Common myeloid progenitor, CD34-positive (primary cell): ENCODE data around the gene ZNF446.

Source experiments
- CTCF ChIA-PET: fragments of 350-600 bp; sonication (Branson Sonifier 250); formaldehyde crosslinking; loops from one replicate; lab custom pipeline; 2021; ENCODE audit warnings: antibody characterized with exemption; lab: Charles Lee
- POLR2A ChIA-PET: fragments of 350-600 bp; sonication (Branson Sonifier 250); formaldehyde crosslinking; loops from one replicate; lab custom pipeline; 2021; ENCODE audit warnings: antibody characterized with exemption; lab: Charles Lee
- DNase-seq, 3 donors: peaks; one replicate each; pipeline versions ENCODE4 v3.0.0 to v3.0.0-alpha.2; 2013
- H3K27ac ChIP-seq, 2 experiments: 1 replicate in 1 of 2; 2 replicates in 1 of 2; pipeline ENCODE4 v1.7.0; 2013; ENCODE audit warnings: inconsistent platforms in 2 of 2, low read length in 2 of 2, mild to moderate bottlenecking in 2 of 2, low read depth in 1 of 2, moderate library complexity in 1 of 2; ENCODE audit not compliant: severe bottlenecking in 2 of 2, insufficient read depth in 1 of 2, poor library complexity in 1 of 2
- H3K27me3 ChIP-seq, 5 experiments: replicated peaks in 2 of 5; 1 replicate in 3 of 5; 2 replicates in 2 of 5; pipeline versions ENCODE4 v1.6.1 to v1.7.0; 2013; ENCODE audit warnings: low read length in 4 of 5, mild to moderate bottlenecking in 2 of 5, moderate library complexity in 2 of 5, inconsistent platforms in 1 of 5; ENCODE audit not compliant: insufficient read depth in 5 of 5, control insufficient read depth in 4 of 5
- H3K36me3 ChIP-seq, 4 experiments: 1 replicate in 2 of 4; 2 replicates in 2 of 4; pipeline versions ENCODE4 v1.6.1 to v1.7.0; 2013; ENCODE audit warnings: low read length in 3 of 4, control low read depth in 1 of 4, mild to moderate bottlenecking in 1 of 4; ENCODE audit not compliant: control insufficient read depth in 4 of 4, insufficient read depth in 4 of 4
- H3K4me1 ChIP-seq, 4 experiments: 1 replicate in 3 of 4; 2 replicates in 1 of 4; pipeline versions ENCODE4 v1.6.1 to v1.7.1; 2013; ENCODE audit warnings: low read length in 3 of 4, mild to moderate bottlenecking in 3 of 4, control low read depth in 1 of 4, inconsistent platforms in 1 of 4, moderate library complexity in 1 of 4; ENCODE audit not compliant: control insufficient read depth in 4 of 4, insufficient read depth in 4 of 4; ENCODE audit errors: control extremely low read depth in 1 of 4
- H3K4me3 ChIP-seq, 7 experiments: 1 replicate in 4 of 7; 2 replicates in 3 of 7; pipeline versions ENCODE4 v1.5.1 to v1.7.0; 2013; ENCODE audit warnings: mild to moderate bottlenecking in 7 of 7, low read length in 6 of 7, moderate library complexity in 6 of 7, inconsistent platforms in 2 of 7, low read depth in 2 of 7, control low read depth in 1 of 7; ENCODE audit not compliant: insufficient read depth in 4 of 7, control insufficient read depth in 1 of 7; ENCODE audit errors: extremely low read depth in 1 of 7
- H3K9me3 ChIP-seq, 5 experiments: 1 replicate in 4 of 5; 2 replicates in 1 of 5; pipeline versions ENCODE4 v1.6.1 to v1.7.1; 2013; ENCODE audit warnings: low read length in 4 of 5, mild to moderate bottlenecking in 2 of 5, inconsistent platforms in 1 of 5, low read depth in 1 of 5, moderate library complexity in 1 of 5; ENCODE audit not compliant: control insufficient read depth in 4 of 5, insufficient read depth in 2 of 5; ENCODE audit errors: control extremely low read depth in 1 of 5
- WGBS: methylation state at CpG from one replicate; pipeline ENCODE4 v1.1.5; 2013; ENCODE audit not compliant: insufficient coverage; 5-methylcytosine and 5-hydroxymethylcytosine counted together

The ZNF446 gene

DNA sequence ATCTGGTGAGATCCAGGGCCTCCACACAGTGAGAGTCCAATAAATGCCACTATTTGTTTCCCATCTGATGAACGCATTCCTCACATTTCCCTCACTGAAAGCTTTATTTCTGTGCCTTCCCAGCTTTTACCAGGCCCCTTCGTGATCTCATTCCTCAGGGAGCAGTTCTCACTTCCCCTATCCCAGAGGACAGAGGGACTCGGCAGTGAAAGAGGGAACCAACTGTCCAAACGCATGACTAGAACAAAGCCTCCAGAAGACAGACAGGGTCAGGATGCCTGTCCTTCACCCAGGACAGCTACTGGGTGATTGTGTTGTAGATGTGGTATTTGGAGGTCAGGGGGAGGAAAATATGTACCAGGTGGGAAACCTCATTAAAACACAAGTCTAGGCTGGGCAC lies 45.5 kb downstream of the ZNF446 start:
- peaks cover 0 to 9% (median 7%) of the 10 kb centered on the region in 4 experiments for H3K36me3 ChIP-seq
- no peak overlapping the region for H3K27ac ChIP-seq
- H3K4me3 ChIP-seq, result peak overlapping the region in 1 of 7 experiments; percentile 7
- ChIA-PET CTCF (interaction anchor here (0.8 to 8.8 kb wide), 8 partner anchors 12 to 56 kb away, joined by 3 to 139 read pairs (median 19); partner anchors contain the start of genes CHMP2A, TRIM28 and UBE2M), POLR2A (no interaction called here)
- H3K9me3 ChIP-seq, result no peaks in the 10 kb centered on the region
- WGBS, result 87% methylated on average over 3 of the region's 4 CpGs
- H3K4me1 ChIP-seq, result peaks cover 0 to 30% (median 28%) of the 10 kb centered on the region in 4 experiments
- no peaks in the 10 kb centered on the region for H3K27me3 ChIP-seq
- DNase-seq, result no peak

DNA sequence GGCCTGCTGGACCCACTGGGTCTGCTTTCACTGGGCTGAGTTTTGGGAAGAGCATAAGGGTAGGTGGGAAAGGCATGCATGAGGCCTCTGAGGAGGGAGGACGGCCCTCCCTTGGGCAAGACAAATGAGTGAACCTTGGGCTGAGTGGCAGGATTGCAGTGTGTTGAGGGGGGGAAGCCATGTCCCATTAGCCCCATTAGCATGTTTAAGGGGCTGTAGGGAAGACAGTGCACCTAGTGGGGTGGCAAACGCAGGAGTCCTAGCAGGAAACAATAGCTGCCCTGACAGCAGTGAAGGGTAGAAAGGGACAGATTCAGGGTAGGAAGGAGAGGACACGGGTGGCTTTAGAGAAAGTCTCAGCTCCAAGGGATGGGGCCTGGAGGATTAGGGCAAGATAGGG lies 46.6 kb downstream of the ZNF446 start:
- H3K4me1 ChIP-seq, result peaks cover 0 to 26% (median 23%) of the 10 kb centered on the region in 4 experiments
- H3K36me3 ChIP-seq, result peaks cover 0 to under 1% (median 0%) of the 10 kb centered on the region in 4 experiments
- H3K4me3 ChIP-seq, result no peak overlapping the region
- H3K9me3 ChIP-seq, result no peaks in the 10 kb centered on the region
- 100% methylated on average over 3 of the region's 3 CpGs for WGBS
- H3K27me3 ChIP-seq, result no peaks in the 10 kb centered on the region
- no peak for DNase-seq
- POLR2A ChIA-PET, result interaction anchor here (1.0 kb wide), 1 partner anchor 16 kb away, joined by 3 read pairs; no protein-coding TSS in a partner anchor
- CTCF ChIA-PET, result interaction anchor here (0.8 to 8.8 kb wide), 5 partner anchors 11 to 55 kb away, joined by 3 to 139 read pairs (median 41); partner anchors contain the start of genes CHMP2A and UBE2M
- H3K27ac ChIP-seq, result no peak overlapping the region

DNA sequence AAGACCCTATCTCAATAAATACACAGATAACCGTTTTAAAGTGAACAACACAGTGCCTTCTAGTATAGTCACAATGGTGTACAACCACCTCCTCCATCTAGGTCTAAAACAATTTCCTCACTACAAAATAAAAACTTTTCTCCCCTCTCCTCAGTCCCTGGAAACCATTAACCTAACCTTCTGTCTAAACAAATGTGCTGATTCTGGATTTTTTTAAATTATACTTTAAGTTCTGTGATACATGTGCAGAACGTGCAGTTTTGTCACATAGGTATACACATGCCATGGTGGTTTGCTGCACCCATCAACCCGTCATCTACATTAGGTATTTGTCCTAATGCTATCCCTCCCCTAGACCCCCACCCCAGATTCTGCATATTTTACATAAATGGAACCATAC lies 53.3 kb downstream of the ZNF446 start:
- ChIA-PET POLR2A (no interaction called here), CTCF (interaction anchor here (1.3 kb wide), 1 partner anchor 9 kb away, joined by 4 read pairs; the partner anchor contains the start of gene ZBTB45)
- DNase-seq, result no peak
- H3K27ac ChIP-seq, result no peak overlapping the region
- H3K27me3 ChIP-seq, result peaks cover 0 to 2% (median 0%) of the 10 kb centered on the region in 5 experiments
- no peaks in the 10 kb centered on the region for H3K36me3 ChIP-seq
- no peaks in the 10 kb centered on the region for H3K4me1 ChIP-seq
- WGBS, result 93% methylated on average over 3 of the region's 3 CpGs
- no peak overlapping the region for H3K4me3 ChIP-seq
- H3K9me3 ChIP-seq, result no peaks in the 10 kb centered on the region
